ENCODE data around the gene SLC35A4. TPM values are rescaled to one million over a fixed set of nuclear protein-coding genes. Genes with fewer than 3 reads are reported as not detected.
A peak's percentile ranks its signal among the peaks of the same experiment; 100 is the strongest.

SLC35A4 gene
- total RNA-seq, 1 experiment from 2014 or later, result 66.2 TPM

DNA sequence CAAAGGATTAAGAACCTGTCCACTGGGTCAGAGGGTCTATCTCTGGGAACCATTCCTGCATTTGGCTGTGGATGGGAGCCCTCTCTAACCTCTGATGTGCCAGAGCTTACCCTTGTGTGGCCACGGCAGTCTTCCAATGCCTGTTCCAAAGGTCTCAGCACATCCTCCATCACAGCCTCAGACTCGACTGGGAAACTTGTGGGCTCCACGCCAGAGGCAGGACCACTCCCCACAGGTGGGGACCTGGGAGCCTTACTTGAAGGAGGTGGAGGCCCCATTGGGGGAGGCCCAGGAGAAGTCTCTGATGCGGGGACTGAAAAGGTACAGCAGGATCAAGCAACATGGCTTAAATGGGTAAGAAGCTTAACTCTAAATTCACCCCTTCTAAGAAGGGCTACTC lies 12.8 kb upstream of the SLC35A4 start:
- Histone ChIP-seq H3F3A (ENCODE audit: insufficient read depth, low read depth) (peaks cover 22% of the 10 kb centered on the region; the same call in 1 of the 2 replicates), H3K9me3 (ENCODE audit: insufficient read depth, low read depth) (no peaks in the 10 kb centered on the region), H4K20me1 (ENCODE audit: insufficient read depth) (peaks cover 4% of the 10 kb centered on the region; the same call in 1 of the 2 replicates), H2AFZ (no peak overlapping the region), H3K9me2 (ENCODE audit: insufficient read depth) (no peaks in the 10 kb centered on the region), H3K79me2 (ENCODE audit: low read depth) (peaks cover 27% of the 10 kb centered on the region), H3K4me3 (no peak overlapping the region), H3K27me3 (ENCODE audit: insufficient read depth, low read depth) (no peaks in the 10 kb centered on the region), H3K4me1 (replicated peaks; ENCODE audit: insufficient read depth) (peaks cover 10% of the 10 kb centered on the region; the same call in 1 of the 2 replicates), H3K27ac (no peak overlapping the region), H3K36me3 (ENCODE audit: low read depth) (no peaks in the 10 kb centered on the region), H3K4me2 (no peak overlapping the region)
- ChIA-PET CTCF (no interaction called here), POLR2A (ENCODE audit: unreplicated experiment) (interaction anchor here (0.6 to 0.7 kb wide), 4 partner anchors 9 to 861 kb away, joined by 4 to 9 read pairs (median 4); partner anchors contain the start of gene PCDHGA10)
- TF ChIP-seq, protein P1, sequence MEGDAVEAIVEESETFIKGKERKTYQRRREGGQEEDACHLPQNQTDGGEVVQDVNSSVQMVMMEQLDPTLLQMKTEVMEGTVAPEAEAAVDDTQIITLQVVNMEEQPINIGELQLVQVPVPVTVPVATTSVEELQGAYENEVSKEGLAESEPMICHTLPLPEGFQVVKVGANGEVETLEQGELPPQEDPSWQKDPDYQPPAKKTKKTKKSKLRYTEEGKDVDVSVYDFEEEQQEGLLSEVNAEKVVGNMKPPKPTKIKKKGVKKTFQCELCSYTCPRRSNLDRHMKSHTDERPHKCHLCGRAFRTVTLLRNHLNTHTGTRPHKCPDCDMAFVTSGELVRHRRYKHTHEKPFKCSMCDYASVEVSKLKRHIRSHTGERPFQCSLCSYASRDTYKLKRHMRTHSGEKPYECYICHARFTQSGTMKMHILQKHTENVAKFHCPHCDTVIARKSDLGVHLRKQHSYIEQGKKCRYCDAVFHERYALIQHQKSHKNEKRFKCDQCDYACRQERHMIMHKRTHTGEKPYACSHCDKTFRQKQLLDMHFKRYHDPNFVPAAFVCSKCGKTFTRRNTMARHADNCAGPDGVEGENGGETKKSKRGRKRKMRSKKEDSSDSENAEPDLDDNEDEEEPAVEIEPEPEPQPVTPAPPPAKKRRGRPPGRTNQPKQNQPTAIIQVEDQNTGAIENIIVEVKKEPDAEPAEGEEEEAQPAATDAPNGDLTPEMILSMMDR (conservative IDR thresholded peaks at IDR 0.05), result no peak
- no peak for TF ChIP-seq EZH2 (IDR thresholded peaks at IDR 0.05; ENCODE audit: low read depth)
- intact Hi-C loops (cut with micrococcal nuclease; ENCODE audit: unreplicated experiment), result no loop called here
- DNase-seq, result no peak
- no TSS peak for BruUV-seq (replicated peaks)

GRCh38 chr5:140553657-140554056 lies 11.0 kb upstream of the SLC35A4 start:
- Histone ChIP-seq H3K79me2 (ENCODE audit: low read depth) (peaks cover 29% of the 10 kb centered on the region), H3F3A (ENCODE audit: insufficient read depth, low read depth) (peaks cover 26% of the 10 kb centered on the region; the same call in 1 of the 2 replicates), H3K27ac (peak overlapping the region; percentile 3; the same call in 1 of the 2 replicates), H3K4me3 (no peak overlapping the region), H4K20me1 (ENCODE audit: insufficient read depth) (peaks cover 4% of the 10 kb centered on the region; the same call in 1 of the 2 replicates), H3K4me2 (no peak overlapping the region), H3K9me2 (ENCODE audit: insufficient read depth) (no peaks in the 10 kb centered on the region), H3K9me3 (ENCODE audit: insufficient read depth, low read depth) (no peaks in the 10 kb centered on the region), H3K4me1 (replicated peaks; ENCODE audit: insufficient read depth) (peaks cover 10% of the 10 kb centered on the region), H2AFZ (no peak overlapping the region), H3K36me3 (ENCODE audit: low read depth) (no peaks in the 10 kb centered on the region), H3K27me3 (ENCODE audit: insufficient read depth, low read depth) (no peaks in the 10 kb centered on the region)
- ChIA-PET POLR2A (ENCODE audit: unreplicated experiment) (no interaction called here), CTCF (no interaction called here)
- TF ChIP-seq EZH2 (IDR thresholded peaks at IDR 0.05; ENCODE audit: low read depth), result no peak
- TF ChIP-seq, protein P1 (conservative IDR thresholded peaks at IDR 0.05), result no peak
- no TSS peak for BruUV-seq (replicated peaks)
- intact Hi-C loops (cut with micrococcal nuclease; ENCODE audit: unreplicated experiment), result no loop called here
- no peak for DNase-seq

GRCh38 chr5:140554454-140554853 lies 10.2 kb upstream of the SLC35A4 start:
- Histone ChIP-seq H3K79me2 (ENCODE audit: low read depth) (peaks cover 29% of the 10 kb centered on the region), H3K27ac (no peak overlapping the region; the same call in 1 of the 2 replicates), H3K9me3 (ENCODE audit: insufficient read depth, low read depth) (no peaks in the 10 kb centered on the region), H3K9me2 (ENCODE audit: insufficient read depth) (no peaks in the 10 kb centered on the region), H3K36me3 (ENCODE audit: low read depth) (no peaks in the 10 kb centered on the region), H3K27me3 (ENCODE audit: insufficient read depth, low read depth) (no peaks in the 10 kb centered on the region), H3F3A (ENCODE audit: insufficient read depth, low read depth) (peaks cover 22% of the 10 kb centered on the region; the same call in 1 of the 2 replicates), H2AFZ (no peak overlapping the region), H4K20me1 (ENCODE audit: insufficient read depth) (no peaks in the 10 kb centered on the region), H3K4me2 (no peak overlapping the region), H3K4me3 (no peak overlapping the region), H3K4me1 (replicated peaks; ENCODE audit: insufficient read depth) (peaks cover 10% of the 10 kb centered on the region)
- POLR2A ChIA-PET (ENCODE audit: unreplicated experiment), result interaction anchor here (0.6 to 1.0 kb wide), 2 partner anchors 56 to 146 kb away, joined by 3 to 12 read pairs; partner anchors contain the start of gene ZMAT2
- no peak for TF ChIP-seq EZH2 (IDR thresholded peaks at IDR 0.05; ENCODE audit: low read depth)
- TF ChIP-seq, protein P1 (conservative IDR thresholded peaks at IDR 0.05), result no peak
- no peak for DNase-seq
- BruUV-seq (replicated peaks), result no TSS peak
- intact Hi-C loops (cut with micrococcal nuclease; ENCODE audit: unreplicated experiment), result no loop called here
- CTCF ChIA-PET, result no interaction called here

Measured in PC-9 (cell line).